Measurements from ENCODE around the gene COL5A1.

The COL5A1 gene

GRCh38 chr9:134815435-134816214 is 174.0 kb downstream of the COL5A1 start:
- DNase-seq (ENCODE audit: low read depth in 2 of 2), result no peak

- DNase-seq (ENCODE audit: low read depth in 2 of 2), result no peak
Observed at GRCh38 chr9:134816264-134816663, 174.7 kb downstream of the COL5A1 start.

GRCh38 chr9:134818000-134818568 is 176.5 kb downstream of the COL5A1 start:
- no peak for DNase-seq (ENCODE audit: low read depth in 2 of 2)

GRCh38 chr9:134818591-134818990 is 177.0 kb downstream of the COL5A1 start:
- DNase-seq (ENCODE audit: low read depth in 2 of 2), result no peak

- no peak for DNase-seq (ENCODE audit: low read depth in 2 of 2)
Observed at GRCh38 chr9:134820901-134821300, 179.3 kb downstream of the COL5A1 start.

GRCh38 chr9:134822541-134822940 is 180.9 kb downstream of the COL5A1 start:
- DNase-seq (ENCODE audit: low read depth in 2 of 2), result no peak

GRCh38 chr9:134823623-134824022 is 182.0 kb downstream of the COL5A1 start:
- no peak for DNase-seq (ENCODE audit: low read depth in 2 of 2)

- DNase-seq (ENCODE audit: low read depth in 2 of 2), result no peak
Observed at GRCh38 chr9:134824583-134824982, 183.0 kb downstream of the COL5A1 start.

- DNase-seq (ENCODE audit: low read depth in 2 of 2), result no peak
Observed at GRCh38 chr9:134825025-134825424, 183.4 kb downstream of the COL5A1 start.

- no peak for DNase-seq (ENCODE audit: low read depth in 2 of 2)
Observed at GRCh38 chr9:134826336-134827285, 185.0 kb downstream of the COL5A1 start.

- DNase-seq (ENCODE audit: low read depth in 2 of 2), result no peak
Observed at GRCh38 chr9:134827559-134827958, 186.0 kb downstream of the COL5A1 start.

- no peak for DNase-seq (ENCODE audit: low read depth in 2 of 2)
Observed at GRCh38 chr9:134827993-134828392, 186.4 kb downstream of the COL5A1 start.

- DNase-seq (ENCODE audit: low read depth in 2 of 2), result no peak
Observed at GRCh38 chr9:134828892-134829291, 187.3 kb downstream of the COL5A1 start.

GRCh38 chr9:134829356-134829937 is 187.8 kb downstream of the COL5A1 start:
- DNase-seq (ENCODE audit: low read depth in 2 of 2), result no peak

GRCh38 chr9:134830126-134830525 is 188.5 kb downstream of the COL5A1 start:
- no peak for DNase-seq (ENCODE audit: low read depth in 2 of 2)

GRCh38 chr9:134830926-134831720 is 189.5 kb downstream of the COL5A1 start:
- no peak for DNase-seq (ENCODE audit: low read depth in 2 of 2)

- DNase-seq (ENCODE audit: low read depth in 2 of 2), result no peak
Observed at GRCh38 chr9:134832471-134832870, 190.9 kb downstream of the COL5A1 start.

- DNase-seq (ENCODE audit: low read depth in 2 of 2), result no peak
Observed at GRCh38 chr9:134833294-134833880, 191.8 kb downstream of the COL5A1 start.

GRCh38 chr9:134834217-134834956 is 192.8 kb downstream of the COL5A1 start:
- no peak for DNase-seq (ENCODE audit: low read depth in 2 of 2)

- DNase-seq (ENCODE audit: low read depth in 2 of 2), result no peak
Observed at GRCh38 chr9:134834957-134835419, 193.4 kb downstream of the COL5A1 start.

All from stimulated activated CD8-positive, alpha-beta memory T cell treated with anti-CD3 and anti-CD28 coated beads, Interleukin-2, amount 100 ng/mL, for 48 hours (primary cell).